Measurements from ENCODE around the gene SMAP2.
A peak's percentile ranks its signal among the peaks of the same experiment; 100 is the strongest.

Gene SMAP2

GRCh38 chr1:40450495-40451237 is 77.1 kb downstream of the SMAP2 start (continued):
- TF ChIP-seq PRDM2 (tag by site-specific recombination; IDR thresholded peaks at IDR 0.05; ENCODE audit: borderline replicate concordance) (no peak), SALL2 (tag by site-specific recombination; IDR thresholded peaks at IDR 0.05; ENCODE audit: borderline replicate concordance) (no peak), ZNF433 (tag by site-specific recombination; IDR thresholded peaks at IDR 0.05; ENCODE audit: low read depth) (no peak), ZNF362 (tag by site-specific recombination; IDR thresholded peaks at IDR 0.05) (no peak), ZBTB44 (tag by site-specific recombination; IDR thresholded peaks at IDR 0.05) (no peak), ZBTB20 (tag by site-specific recombination; IDR thresholded peaks at IDR 0.05) (no peak), ZNF768 (tag by site-specific recombination; IDR thresholded peaks at IDR 0.05) (no peak), ZNF324 (tag by site-specific recombination; IDR thresholded peaks at IDR 0.05) (0 out of 2 replicates have a peak, but pooled peaks have one; percentile 32), ZNF274 (IDR thresholded peaks at IDR 0.05; ENCODE audit: low read length) (no peak), ZNF274 (tag by site-specific recombination; IDR thresholded peaks at IDR 0.05; ENCODE audit: borderline replicate concordance) (no peak), MYNN (tag by site-specific recombination; IDR thresholded peaks at IDR 0.05; ENCODE audit: borderline replicate concordance) (no peak), ZNF37A (tag by site-specific recombination; IDR thresholded peaks at IDR 0.05) (no peak), ZNF248 (tag by site-specific recombination; IDR thresholded peaks at IDR 0.05) (no peak), SP7 (tag by site-specific recombination; IDR thresholded peaks at IDR 0.05) (no peak), ZNF610 (tag by site-specific recombination; IDR thresholded peaks at IDR 0.05; ENCODE audit: borderline replicate concordance) (no peak), ZNF843 (tag by site-specific recombination; IDR thresholded peaks at IDR 0.05) (no peak), PRDM10 (tag by site-specific recombination; IDR thresholded peaks at IDR 0.05) (peak; percentile 59), ZNF596 (tag by site-specific recombination; IDR thresholded peaks at IDR 0.05) (no peak), ZNF658 (tag by site-specific recombination; IDR thresholded peaks at IDR 0.05) (no peak), ZNF211 (tag by site-specific recombination; IDR thresholded peaks at IDR 0.05; ENCODE audit: low read depth) (no peak), ZNF660 (tag by site-specific recombination; IDR thresholded peaks at IDR 0.05) (no peak), ZNF132 (tag by site-specific recombination; IDR thresholded peaks at IDR 0.05; ENCODE audit: borderline replicate concordance) (no peak), ZBTB48 (tag by site-specific recombination; IDR thresholded peaks at IDR 0.05) (no peak), OSR2 (tag by site-specific recombination; IDR thresholded peaks at IDR 0.05) (0 out of 2 replicates have a peak, but pooled peaks have one; percentile 7), KLF1 (tag by site-specific recombination; IDR thresholded peaks at IDR 0.05) (no peak), ZSCAN30 (tag by site-specific recombination; IDR thresholded peaks at IDR 0.05) (no peak), ZFHX2 (tag by site-specific recombination; conservative IDR thresholded peaks at IDR 0.05) (peak; percentile 98)
